Colon (tissue), 2 donors: ENCODE results near the gene CTDP1.

Experiments
- FAIRE-seq: peaks from 2 replicates; lab custom pipeline; 2012; peaks lifted over from hg19 to GRCh38; lab: Jason Lieb, UNC
- donor health status: control.
- donor health status: control.

CTDP1 gene

DNA sequence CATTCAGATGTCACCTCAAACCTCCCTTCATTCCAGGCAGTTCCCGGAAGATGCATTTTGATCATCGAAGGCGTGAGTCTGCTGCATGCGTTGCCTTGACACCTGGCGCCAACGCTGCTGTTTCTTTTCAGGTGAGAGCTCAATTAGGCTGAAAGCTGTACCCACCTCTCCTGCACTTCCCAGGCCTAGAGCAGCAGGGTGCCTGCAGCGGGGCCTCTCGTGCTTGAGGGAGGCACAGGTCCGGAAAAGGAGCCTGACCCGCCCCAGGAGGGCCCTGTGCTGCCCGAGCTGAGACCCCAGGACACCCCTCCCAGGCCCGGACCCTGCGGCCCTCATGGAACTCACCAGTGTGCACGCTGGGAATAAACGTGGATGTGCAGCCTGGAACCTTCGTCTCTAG, 86.7 kb downstream of the CTDP1 start:
- FAIRE-seq, result no peak

DNA sequence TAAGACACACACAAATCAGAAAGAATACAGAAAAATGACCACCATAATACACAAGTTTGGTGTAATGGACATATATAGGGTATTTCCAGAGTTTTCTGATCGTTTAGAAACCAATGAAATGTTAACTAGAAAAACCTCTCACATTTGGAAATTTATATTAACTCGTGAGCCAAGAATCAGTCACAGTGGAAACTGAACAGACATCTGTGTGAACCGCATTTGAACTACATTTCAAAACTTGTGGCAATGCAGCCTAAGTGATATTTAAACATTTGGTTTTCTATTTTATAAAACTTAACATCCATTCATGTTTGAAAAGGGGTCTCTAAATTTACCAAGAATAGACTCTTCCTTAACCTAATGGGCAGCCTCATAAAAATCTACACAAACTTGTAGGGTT, 89.1 kb downstream of the CTDP1 start:
- no peak for FAIRE-seq

DNA sequence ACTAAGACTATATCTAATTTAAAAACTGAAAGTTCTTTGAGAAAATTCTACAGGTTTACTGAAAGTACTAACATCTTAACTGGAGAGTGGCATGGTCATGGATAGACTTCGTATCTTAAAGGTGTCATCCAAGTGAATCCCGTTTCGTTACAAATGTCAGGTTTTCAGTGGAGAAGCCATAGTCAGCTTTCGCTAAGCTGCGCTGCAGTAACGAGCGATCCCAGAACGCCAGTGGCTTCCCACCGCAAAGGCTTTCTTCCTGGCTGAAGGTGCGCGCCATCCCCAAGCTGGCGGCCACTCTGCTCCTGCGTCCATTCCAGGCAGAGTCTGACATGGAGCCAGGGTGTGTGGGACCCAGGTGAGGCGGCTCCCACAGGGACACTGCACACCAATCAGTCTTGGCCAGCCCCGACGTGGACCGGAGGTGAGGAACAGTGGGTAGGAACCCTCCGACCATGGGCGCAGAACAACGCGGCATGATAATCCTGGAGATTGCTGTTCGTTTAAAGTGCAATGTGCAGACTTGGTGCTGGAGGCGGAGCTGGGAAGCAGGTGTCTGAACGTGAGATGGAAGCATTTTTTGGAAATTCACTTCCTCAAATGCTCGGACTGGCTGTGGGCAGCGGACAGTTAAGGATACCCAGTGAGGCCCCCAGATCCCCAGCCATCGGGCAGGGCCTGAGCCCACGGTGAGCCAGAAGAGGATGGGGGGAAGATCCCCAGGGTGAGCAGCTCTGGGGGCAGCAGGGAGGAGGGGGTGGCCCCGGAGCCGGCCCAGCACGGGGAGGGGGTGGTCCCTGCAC, 90.3 kb downstream of the CTDP1 start:
- FAIRE-seq, result no peak

DNA sequence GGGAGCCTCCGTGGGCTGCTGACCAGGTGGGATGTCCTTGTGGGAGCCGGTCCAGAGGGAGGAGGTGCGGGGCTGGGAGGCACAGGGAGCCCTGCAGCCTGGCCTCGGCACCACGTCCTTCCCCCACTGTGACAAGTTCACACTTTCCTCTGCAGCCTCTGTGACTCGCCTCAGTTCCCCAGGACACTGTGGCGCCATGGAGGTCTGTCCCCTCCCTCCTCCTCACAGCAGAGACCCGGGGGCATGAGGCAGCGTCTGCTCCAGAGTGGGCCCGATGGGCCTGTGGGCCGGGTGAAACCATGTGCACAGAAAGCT, 90.9 kb downstream of the CTDP1 start:
- FAIRE-seq, result no peak

- no peak for FAIRE-seq
These were observed 91.2 kb downstream of the CTDP1 start for GRCh38 chr18:79770826-79771225.

GRCh38 chr18:79771446-79772107, 92.0 kb downstream of the CTDP1 start:
- FAIRE-seq, result no peak

- FAIRE-seq, result no peak
These were observed 92.7 kb downstream of the CTDP1 start for GRCh38 chr18:79772108-79772864.

- FAIRE-seq, result no peak
These were observed 93.5 kb downstream of the CTDP1 start for GRCh38 chr18:79772865-79773696.

- FAIRE-seq, result no peak
These were observed 94.5 kb downstream of the CTDP1 start for GRCh38 chr18:79774111-79774510.

GRCh38 chr18:79775441-79776221, 96.0 kb downstream of the CTDP1 start:
- no peak for FAIRE-seq

DNA sequence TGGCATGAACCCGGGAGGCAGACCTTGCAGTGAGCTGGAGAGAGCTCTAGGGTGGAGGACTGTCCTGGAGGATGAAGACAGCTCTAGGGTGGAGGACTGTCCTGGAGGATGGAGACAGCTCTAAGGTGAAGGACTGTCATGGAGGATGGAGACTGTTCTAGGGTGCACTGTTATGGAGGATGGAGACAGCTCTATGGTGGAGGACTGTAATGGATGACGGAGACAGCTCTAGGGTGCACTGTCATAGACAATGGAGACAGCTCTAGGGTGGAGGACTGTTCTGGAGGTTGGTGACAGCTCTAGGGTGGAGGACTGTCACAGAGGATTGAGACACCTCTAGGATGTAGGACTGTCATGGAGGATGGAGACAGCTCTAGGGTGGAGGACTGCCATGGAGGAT, 97.1 kb downstream of the CTDP1 start:
- no peak for FAIRE-seq

DNA sequence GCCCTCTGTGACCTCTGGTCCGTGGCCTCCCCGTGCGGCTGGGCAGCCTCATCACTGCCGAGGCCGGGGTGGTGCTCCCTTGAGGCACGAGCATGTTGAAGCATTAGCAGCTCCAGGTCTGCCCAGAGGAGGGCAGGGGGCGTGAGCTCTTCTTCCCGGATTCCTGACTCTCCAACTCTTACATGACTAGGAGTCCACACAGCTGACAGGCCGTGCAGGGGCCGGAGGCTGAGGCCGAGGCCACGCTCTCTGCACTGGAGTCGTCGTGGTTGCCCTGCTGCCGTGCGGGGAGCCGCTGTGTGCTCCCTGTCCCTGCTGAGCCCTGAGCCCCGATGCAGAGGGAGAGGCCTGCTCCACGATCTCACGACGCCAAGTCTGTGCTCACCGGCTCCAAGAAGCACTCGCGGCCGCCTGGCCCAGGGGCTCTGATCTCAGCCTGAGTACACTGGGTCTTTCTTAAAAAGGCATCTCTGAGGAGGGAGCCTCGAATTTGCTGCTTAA, 98.7 kb downstream of the CTDP1 start:
- no peak for FAIRE-seq

DNA sequence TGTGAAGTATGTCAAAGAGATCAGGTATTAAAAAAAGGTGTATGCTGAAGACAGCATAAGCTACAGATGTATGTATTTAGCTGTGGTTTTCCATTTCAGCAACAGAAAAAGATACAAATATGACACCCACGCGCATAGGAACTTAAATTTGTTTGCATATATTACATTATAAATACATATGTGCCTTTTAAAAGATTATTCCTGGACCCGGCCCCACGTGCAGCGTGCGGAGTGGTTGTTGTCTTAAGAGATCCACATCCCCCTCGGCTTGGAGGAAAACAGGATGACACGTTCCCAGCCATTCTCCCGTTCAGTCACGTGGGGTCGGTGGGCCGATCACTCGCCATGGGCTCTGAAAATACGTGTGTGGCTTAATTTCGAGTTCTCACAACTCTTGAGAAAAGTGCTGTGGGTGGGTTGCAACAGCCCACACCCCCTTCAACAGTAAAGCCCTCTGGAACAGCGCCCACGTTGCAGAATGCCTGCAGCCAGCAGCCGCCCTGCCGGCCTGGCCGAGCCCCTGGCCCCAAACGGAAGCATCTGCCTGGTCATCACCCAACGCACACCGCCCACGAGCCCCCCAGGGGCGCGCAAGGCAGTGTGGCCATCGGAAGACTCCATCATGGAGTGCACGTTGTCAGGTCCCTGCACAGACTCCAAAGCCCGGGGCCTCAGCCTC, 99.6 kb downstream of the CTDP1 start:
- no peak for FAIRE-seq

DNA sequence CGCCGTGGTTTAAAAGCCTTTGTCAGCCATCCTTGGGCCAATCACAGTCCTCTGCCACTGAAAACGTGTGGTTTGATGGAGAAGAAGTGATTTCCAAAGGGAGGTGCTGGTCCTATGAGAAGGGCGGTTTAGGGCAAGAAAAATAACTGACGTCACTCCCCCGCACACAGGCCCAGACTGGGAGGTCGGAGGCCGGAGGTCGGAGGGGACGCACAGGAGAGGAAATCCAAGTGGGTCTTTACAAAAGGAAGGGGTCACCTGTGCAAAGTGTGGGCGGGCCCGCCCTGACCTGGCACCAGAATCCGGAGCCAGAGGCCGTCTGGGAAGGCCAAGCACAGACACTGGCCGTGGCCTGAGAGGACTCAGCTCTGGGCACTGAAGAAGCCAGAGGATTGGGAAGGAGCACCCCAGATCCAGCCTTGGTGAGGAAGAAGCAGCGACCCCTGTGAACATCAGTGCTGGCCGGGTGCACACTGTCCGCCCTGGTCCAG, 100.1 kb downstream of the CTDP1 start:
- FAIRE-seq, result no peak

- no peak for FAIRE-seq
These were observed 100.9 kb downstream of the CTDP1 start for GRCh38 chr18:79780547-79780946.

GRCh38 chr18:79781331-79781941, 101.8 kb downstream of the CTDP1 start:
- FAIRE-seq, result no peak

- FAIRE-seq, result no peak
These were observed 103.1 kb downstream of the CTDP1 start for GRCh38 chr18:79782566-79783308.

DNA sequence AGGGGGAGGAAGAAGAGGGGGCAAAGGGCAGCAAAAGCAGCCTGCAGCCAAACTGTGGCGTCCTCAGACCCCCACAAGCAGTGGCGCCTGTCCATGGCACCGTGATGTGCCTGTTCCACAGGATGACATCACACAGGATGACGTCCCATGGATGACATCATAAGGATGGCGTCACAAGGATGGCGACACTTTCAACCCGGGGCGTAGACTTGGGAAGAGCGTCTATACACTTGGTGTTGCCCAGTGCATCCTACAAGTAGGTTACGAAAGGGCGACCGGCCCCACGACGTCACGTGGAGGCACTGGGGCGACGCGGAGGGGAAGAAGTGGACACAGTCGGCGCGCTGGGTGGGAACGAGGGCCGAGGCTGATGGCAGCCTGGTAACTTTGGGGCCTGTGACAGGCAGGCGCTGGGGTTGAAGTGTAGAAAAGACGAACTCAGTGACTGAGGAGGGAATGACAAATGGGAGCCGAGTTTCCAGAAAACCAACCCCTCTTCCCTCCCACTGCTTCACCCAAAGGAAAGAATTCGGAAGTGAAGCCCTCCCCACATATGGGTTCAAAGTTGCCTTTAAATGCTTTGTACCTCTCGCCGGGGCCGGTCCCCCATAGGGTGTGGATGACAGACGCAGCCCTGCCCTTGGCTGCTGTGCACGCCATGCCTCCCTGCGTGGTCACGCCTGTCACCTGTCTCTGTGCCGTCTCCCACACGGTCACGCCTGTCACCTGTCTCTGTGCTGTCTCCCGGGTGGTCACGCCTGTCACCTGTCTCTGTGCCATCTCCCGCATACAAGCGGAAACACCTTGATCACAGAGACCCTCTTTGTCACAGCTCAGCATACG, 104.7 kb downstream of the CTDP1 start:
- FAIRE-seq, result no peak
